HG03521 (cell line): ENCODE results near the gene VSTM4.

ENCODE experiments used
- ATAC-seq: cut with Tn5 transposase; IDR thresholded peaks from one replicate; pipeline ENCODE4 v1.9.1; 2021; ENCODE audit warnings: mild to moderate bottlenecking, moderate library complexity; ENCODE audit not compliant: unreplicated experiment

Gene VSTM4

DNA sequence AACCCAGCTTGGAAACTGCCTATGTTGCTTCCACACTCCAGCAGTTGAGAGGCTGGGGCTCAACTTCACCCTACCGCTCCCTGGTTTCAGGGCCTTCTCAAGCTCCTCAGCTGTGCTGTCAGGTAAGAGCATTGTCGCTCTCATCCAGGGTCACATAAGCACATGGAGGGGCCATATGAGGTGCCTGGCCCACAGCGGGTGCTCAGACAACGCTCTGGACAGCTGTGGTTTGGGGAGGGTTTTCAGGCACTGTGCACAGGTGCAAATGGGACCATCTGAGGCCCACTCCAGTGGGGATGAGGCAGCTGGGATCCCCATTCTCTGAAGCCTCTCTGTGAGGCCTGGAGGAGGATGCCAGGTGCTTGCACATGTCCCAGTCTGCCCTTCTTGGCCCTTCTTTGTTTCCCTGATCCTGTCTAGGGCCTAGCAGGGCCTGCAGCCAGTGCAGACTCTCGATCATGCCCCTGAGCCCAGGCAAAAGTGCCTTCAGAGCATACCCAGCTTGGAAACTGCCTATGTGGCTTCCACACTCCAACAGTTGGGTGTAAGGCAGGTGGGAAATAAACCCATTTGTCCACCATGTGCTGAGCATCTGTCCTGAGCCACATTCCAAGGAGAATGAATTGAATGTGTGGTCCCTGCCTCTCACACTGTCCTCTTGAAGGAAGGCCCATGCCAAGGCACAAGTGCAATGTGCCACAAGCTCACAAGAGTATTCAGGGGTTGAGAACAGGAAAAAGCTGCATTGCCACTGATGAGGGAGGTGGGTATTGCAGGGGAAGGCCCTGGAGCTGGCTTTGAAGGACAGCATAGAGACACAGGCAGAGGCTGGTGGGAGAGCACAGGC is 40.3 kb downstream of the VSTM4 start:
- ATAC-seq: no peak

GRCh38 chr10:49072166-49072885 is 43.0 kb downstream of the VSTM4 start:
- no peak for ATAC-seq

DNA sequence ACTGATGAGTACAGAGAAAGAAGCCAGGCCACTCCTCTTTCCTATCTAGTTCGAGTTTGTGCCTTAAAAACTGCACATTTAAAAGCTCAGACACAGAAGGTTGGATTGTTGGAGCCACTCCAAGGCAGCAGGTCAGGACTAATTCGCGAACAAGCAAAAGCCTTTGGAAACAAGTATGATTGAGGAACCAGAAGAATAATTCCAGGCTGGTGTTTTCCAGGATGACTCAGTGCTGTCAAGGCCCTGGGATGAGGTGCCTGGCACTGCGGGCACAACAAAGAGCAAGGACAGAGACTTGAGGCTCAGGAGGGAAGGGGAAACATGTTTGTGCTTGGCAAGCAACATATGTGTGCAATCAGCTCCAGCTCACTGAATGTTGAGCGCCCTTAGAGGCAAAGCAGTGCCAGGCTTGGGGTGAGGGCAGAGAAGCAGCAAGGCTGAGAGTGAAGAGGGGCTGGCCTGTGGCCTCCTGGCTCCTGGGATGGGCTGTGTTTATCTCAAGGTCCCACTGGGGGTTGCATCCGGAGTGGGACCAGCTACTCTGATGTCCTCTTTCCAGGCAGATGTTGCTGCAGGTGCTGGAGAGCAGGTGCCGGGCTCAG is 44.1 kb downstream of the VSTM4 start:
- no peak for ATAC-seq

- no peak for ATAC-seq
These were observed 44.6 kb downstream of the VSTM4 start for GRCh38 chr10:49070701-49071100.

- no peak for ATAC-seq
These were observed 46.6 kb downstream of the VSTM4 start for GRCh38 chr10:49068672-49069217.

GRCh38 chr10:49068209-49068608 is 47.1 kb downstream of the VSTM4 start:
- no peak for ATAC-seq

GRCh38 chr10:49066944-49067730 is 48.2 kb downstream of the VSTM4 start:
- no peak for ATAC-seq

DNA sequence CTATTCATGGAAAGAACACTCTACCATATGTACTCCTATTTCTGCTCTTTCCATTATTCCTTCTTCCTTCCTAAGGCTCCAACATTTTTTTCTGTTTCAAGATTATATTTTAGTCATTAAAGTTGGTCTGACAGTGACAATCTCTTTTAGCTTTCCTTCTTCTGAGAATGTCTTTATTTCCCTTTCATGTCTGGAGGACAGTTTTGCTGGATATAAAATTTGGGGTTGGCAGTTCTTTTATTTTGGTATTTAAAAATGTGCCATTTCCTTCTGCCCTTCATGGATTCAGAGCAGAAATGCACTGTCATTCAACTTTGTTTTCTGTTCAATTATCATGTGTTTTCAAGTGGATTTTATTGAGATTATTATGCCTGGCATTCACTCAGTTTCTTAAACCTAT is 53.1 kb downstream of the VSTM4 start:
- ATAC-seq: no peak

DNA sequence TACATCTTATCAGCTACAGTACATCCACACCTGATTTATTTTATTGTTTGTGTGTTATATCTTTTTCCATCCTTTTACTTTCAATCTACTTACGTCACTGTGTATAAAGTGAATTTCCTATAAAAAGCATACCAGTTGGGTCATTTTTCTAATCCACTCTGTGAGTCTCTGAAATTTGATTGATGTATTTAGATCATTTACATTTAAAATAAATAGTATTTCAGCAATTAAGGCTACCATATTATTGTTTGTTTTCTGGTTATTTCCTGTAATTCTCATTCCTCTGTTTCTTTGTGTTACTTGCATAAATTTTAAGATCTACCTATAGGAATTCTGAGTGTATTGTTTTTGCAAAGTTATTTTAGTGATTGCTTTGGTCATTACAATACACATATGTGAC is 53.7 kb downstream of the VSTM4 start:
- ATAC-seq: no peak

GRCh38 chr10:49058463-49059255 is 56.7 kb downstream of the VSTM4 start:
- ATAC-seq: no peak

- no peak for ATAC-seq
These were observed 58.0 kb downstream of the VSTM4 start for GRCh38 chr10:49057231-49057880.

DNA sequence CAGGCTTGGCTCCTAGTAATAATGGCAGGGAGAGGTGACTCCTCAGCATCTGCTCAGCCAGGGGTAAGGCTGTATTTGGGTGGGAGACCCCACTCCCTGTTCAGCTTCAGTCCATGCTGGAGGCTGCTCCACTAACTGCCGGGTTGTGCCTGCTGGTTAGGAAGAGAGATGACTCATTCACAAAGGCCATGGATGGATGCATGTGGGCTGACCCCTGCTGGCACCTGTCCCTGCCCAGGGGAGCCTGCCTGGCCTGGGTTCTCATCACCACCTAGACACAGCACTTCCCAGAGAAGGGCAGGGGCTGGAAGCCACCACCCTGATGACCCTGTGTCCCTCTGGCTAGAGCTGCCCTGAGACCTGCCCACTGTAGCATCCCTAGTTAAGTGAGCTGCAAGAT is 59.0 kb downstream of the VSTM4 start:
- no peak for ATAC-seq

GRCh38 chr10:49055221-49055849 is 60.0 kb downstream of the VSTM4 start:
- ATAC-seq: no peak

DNA sequence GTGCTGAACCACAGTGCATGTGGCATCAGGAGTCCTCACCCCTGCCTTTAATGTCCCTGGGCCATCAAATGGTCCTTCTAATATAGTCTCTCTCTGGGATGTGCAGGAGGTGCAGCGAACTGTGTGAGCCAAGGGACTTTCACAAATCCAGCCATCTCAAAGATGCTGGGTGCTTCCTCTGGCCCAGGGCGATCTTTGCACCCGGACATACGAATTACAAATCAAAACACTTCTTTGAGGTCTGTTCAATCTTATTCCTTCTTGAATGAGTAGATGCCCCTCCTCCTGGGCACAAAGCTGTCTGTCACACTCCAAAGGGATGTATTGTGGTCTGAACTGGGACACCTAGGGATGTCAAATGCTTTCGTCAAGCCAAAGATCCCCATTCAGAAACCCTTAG is 60.6 kb downstream of the VSTM4 start:
- ATAC-seq: no peak

- no peak for ATAC-seq
These were observed 61.2 kb downstream of the VSTM4 start for GRCh38 chr10:49053998-49054692.

DNA sequence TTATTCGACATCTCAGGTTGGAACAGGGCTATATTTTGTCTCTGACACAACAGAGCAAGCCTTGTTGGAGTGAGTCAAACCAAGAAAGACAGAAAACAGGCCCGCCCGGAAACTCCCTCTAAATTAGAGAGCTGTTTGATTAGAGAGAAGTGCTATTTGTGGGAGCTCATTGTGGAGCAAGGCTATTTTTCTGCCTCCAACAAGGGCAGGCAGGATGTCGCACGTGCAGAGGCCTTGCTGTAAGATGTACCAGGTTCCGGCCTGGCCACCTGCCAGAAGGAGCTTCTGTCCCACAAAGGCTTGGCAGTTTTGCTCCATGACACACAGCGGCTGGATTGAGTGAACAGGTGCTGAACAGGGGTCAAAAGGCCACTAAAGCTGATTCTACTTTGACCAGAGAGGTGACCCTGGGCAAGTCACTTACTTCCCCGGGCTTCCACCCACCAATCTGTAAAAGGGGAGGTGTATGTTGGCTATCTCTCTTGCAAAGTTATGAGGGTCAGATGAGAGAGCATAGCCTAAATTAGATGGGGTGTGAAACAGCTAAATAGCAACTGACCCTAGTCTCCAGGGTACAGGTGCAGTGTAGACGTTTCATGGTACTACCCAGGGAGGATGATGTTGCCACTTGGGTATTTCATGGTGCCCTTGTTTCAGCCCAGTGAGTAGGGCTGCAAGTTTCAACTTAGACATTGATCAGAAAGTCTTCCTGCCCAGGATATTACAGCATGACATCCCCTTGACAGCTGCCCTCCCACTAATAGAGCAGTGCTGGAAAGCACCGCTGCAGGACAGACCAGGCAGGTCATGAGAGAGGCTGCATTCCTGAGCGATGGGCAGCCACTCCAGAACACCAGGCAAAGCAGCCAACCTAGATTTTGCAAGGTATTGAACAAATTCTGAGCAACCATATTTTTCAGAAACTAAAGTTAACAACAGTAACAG is 62.0 kb downstream of the VSTM4 start:
- no peak for ATAC-seq

GRCh38 chr10:49052069-49052468 is 63.3 kb downstream of the VSTM4 start:
- no peak for ATAC-seq
